H9 (cell line): ENCODE measurements around the gene CFAP57. TPM values are rescaled to one million over a fixed set of nuclear protein-coding genes. Genes with fewer than 3 reads are reported as not detected.

Experiments used
- DNase-seq: peaks from one replicate; pipeline ENCODE4 v3.0.0-alpha.2; 2017
- H2AFZ ChIP-seq: one replicate; pipeline ENCODE4 v1.6.1; 2013; ENCODE audit warnings: mild to moderate bottlenecking, low read length, control low read depth, moderate library complexity
- H2AK5ac ChIP-seq: 2 replicates; pipeline ENCODE4 v1.6.1; 2013; ENCODE audit warnings: low read length, control low read depth, mixed read lengths; ENCODE audit not compliant: insufficient read length
- H2BK120ac ChIP-seq: one replicate; pipeline ENCODE4 v1.6.1; 2013; ENCODE audit warnings: low read depth, mild to moderate bottlenecking, low read length, control low read depth, inconsistent platforms; ENCODE audit not compliant: poor library complexity, severe bottlenecking
- H2BK12ac ChIP-seq: 2 replicates; pipeline ENCODE4 v1.6.1; 2013; ENCODE audit warnings: low read length, control low read depth, mixed read lengths, low read depth; ENCODE audit not compliant: insufficient read length
- H2BK15ac ChIP-seq: 2 replicates; pipeline ENCODE4 v1.6.1; 2013; ENCODE audit warnings: low read depth, low read length, control low read depth
- H2BK20ac ChIP-seq: one replicate; pipeline ENCODE4 v1.6.1; 2013; ENCODE audit warnings: low read depth, mild to moderate bottlenecking, low read length, control low read depth, inconsistent platforms; ENCODE audit not compliant: poor library complexity, severe bottlenecking
- H2BK5ac ChIP-seq: 2 replicates; pipeline ENCODE4 v1.6.1; 2013; ENCODE audit warnings: low read length, control low read depth, mixed read lengths; ENCODE audit not compliant: insufficient read length
- H3K14ac ChIP-seq: 2 replicates; pipeline ENCODE4 v1.6.1; 2013; ENCODE audit warnings: low read length, control low read depth; ENCODE audit not compliant: insufficient read depth
- H3K18ac ChIP-seq: 2 replicates; pipeline ENCODE4 v1.6.1; 2013; ENCODE audit warnings: low read depth, mild to moderate bottlenecking, mixed read lengths, low read length, control low read depth; ENCODE audit not compliant: insufficient read length
- H3K23ac ChIP-seq: 2 replicates; pipeline ENCODE4 v1.6.1; 2013; ENCODE audit warnings: low read length, control low read depth, mixed read lengths, low read depth; ENCODE audit not compliant: insufficient read length
- H3K23me2 ChIP-seq: 2 replicates; pipeline ENCODE4 v1.6.1; 2013; ENCODE audit warnings: low read depth, mild to moderate bottlenecking, mixed read lengths, low read length, control low read depth; ENCODE audit not compliant: insufficient read length, poor library complexity, severe bottlenecking
- H3K27ac ChIP-seq: 2 replicates; pipeline ENCODE4 v1.5.1; 2013; ENCODE audit warnings: low read length, control low read depth, mixed read lengths, low read depth; ENCODE audit not compliant: insufficient read length
- H3K27me3 ChIP-seq: 2 replicates; pipeline ENCODE4 v1.6.1; 2013; ENCODE audit warnings: low read length, control low read depth, inconsistent platforms; ENCODE audit not compliant: insufficient read depth
- H3K4ac ChIP-seq: 2 replicates; pipeline ENCODE4 v1.6.1; 2013; ENCODE audit warnings: low read depth, mild to moderate bottlenecking, control low read depth, inconsistent platforms, low read length, moderate library complexity
- H3K4me1 ChIP-seq: 2 replicates; pipeline ENCODE4 v1.6.1; 2013; ENCODE audit warnings: low read length, control low read depth, inconsistent platforms; ENCODE audit not compliant: insufficient read depth
- H3K4me2 ChIP-seq: 2 replicates; pipeline ENCODE4 v1.6.1; 2013; ENCODE audit warnings: low read length, control low read depth, mixed read lengths; ENCODE audit not compliant: insufficient read length, insufficient read depth
- H3K56ac ChIP-seq: 2 replicates; pipeline ENCODE4 v1.6.1; 2013; ENCODE audit warnings: low read depth, mild to moderate bottlenecking, mixed read lengths, low read length, control low read depth; ENCODE audit not compliant: insufficient read length
- H3K79me1 ChIP-seq: 2 replicates; pipeline ENCODE4 v1.6.1; 2013; ENCODE audit warnings: low read depth, mild to moderate bottlenecking, moderate library complexity, low read length, control low read depth, inconsistent platforms; ENCODE audit not compliant: insufficient read depth, poor library complexity, severe bottlenecking
- H3K79me2 ChIP-seq: 2 replicates; pipeline ENCODE4 v1.6.1; 2013; ENCODE audit warnings: low read length, control low read depth, inconsistent platforms; ENCODE audit not compliant: insufficient read depth
- H3K9ac ChIP-seq: 2 replicates; pipeline ENCODE4 v1.6.1; 2013; ENCODE audit warnings: low read length, control low read depth, mixed read lengths; ENCODE audit not compliant: insufficient read length; ENCODE audit errors: extremely low read depth
- H3K9me3 ChIP-seq: one replicate; pipeline ENCODE4 v1.6.1; 2013; ENCODE audit warnings: low read depth, low read length, inconsistent platforms; ENCODE audit not compliant: control insufficient read depth
- H3T11ph ChIP-seq: one replicate; pipeline ENCODE4 v1.6.1; 2013; ENCODE audit warnings: mild to moderate bottlenecking, low read length, control low read depth, inconsistent platforms
- H4K20me1 ChIP-seq: one replicate; pipeline ENCODE4 v1.6.1; 2013; ENCODE audit not compliant: control insufficient read depth, insufficient read length, insufficient read depth
- H4K5ac ChIP-seq: 2 replicates; pipeline ENCODE4 v1.6.1; 2013; ENCODE audit warnings: low read depth, mild to moderate bottlenecking, mixed read lengths, low read length, control low read depth; ENCODE audit not compliant: insufficient read length
- H4K8ac ChIP-seq: replicated peaks from 2 replicates; pipeline ENCODE4 v1.6.1; 2013; ENCODE audit warnings: low read length, control low read depth, mixed read lengths, low read depth; ENCODE audit not compliant: insufficient read length
- H4K91ac ChIP-seq: 2 replicates; pipeline ENCODE4 v1.6.1; 2013; ENCODE audit warnings: low read depth, mild to moderate bottlenecking, moderate library complexity, mixed read lengths, low read length, control low read depth; ENCODE audit not compliant: insufficient read length
- H3K27ac Mint-ChIP-seq, 3 experiments: 2 replicates in 2 of 3; 3 replicates in 1 of 3; pipeline ENCODE4 v1.8.0; 2020 to 2021; ENCODE audit warnings: mixed read lengths in 3 of 3, mild to moderate bottlenecking in 1 of 3, moderate library complexity in 1 of 3
- H3K27me3 Mint-ChIP-seq: 2 replicates; pipeline ENCODE4 v1.8.0; 2021; ENCODE audit warnings: low read depth, mild to moderate bottlenecking, moderate library complexity, mixed read lengths
- H3K36me3 Mint-ChIP-seq, 3 experiments: 2 replicates in 2 of 3; 3 replicates in 1 of 3; pipeline ENCODE4 v1.8.0; 2020 to 2021; ENCODE audit warnings: low read depth in 3 of 3, mixed read lengths in 3 of 3; ENCODE audit not compliant: insufficient read depth in 1 of 3
- H3K4me1 Mint-ChIP-seq, 2 experiments: 2 replicates each; pipeline ENCODE4 v1.8.0; 2020; ENCODE audit warnings: mixed read lengths in 2 of 2
- H3K4me3 Mint-ChIP-seq, 2 experiments: 2 replicates in 1 of 2; 3 replicates in 1 of 2; pipeline ENCODE4 v1.8.0; 2020 to 2021; ENCODE audit warnings: mild to moderate bottlenecking in 2 of 2, mixed read lengths in 2 of 2, moderate library complexity in 1 of 2
- H3K9me3 Mint-ChIP-seq, 2 experiments: 2 replicates in 1 of 2; 3 replicates in 1 of 2; pipeline ENCODE4 v1.8.0; 2020; ENCODE audit warnings: mild to moderate bottlenecking in 2 of 2, mixed read lengths in 2 of 2, moderate library complexity in 1 of 2
- CTCF ChIP-seq: fragments of 200-600 bp; sonication (generic); conservative IDR thresholded peaks from 3 replicates; pipeline ENCODE4 v1.8.0; 2021; ENCODE audit warnings: antibody characterized with exemption, mild to moderate bottlenecking
- WGBS: extraction: QIAGEN DNeasy Blood & Tissue Kit; methylation state at CpG from one replicate; pipeline ENCODE4 v1.1.7; 2013; ENCODE audit warnings: missing lambda C conversion rate, low lambda C conversion rate, mixed read lengths; ENCODE audit not compliant: insufficient read length; ENCODE audit errors: extremely low coverage; 5-methylcytosine and 5-hydroxymethylcytosine counted together
- total RNA-seq: library from RNA; stranded (reverse); gene quantifications from 2 replicates; pipeline ENCODE4 v1.2.1, GENCODE V29; 2021

Gene CFAP57
- total RNA-seq, 1 experiment from 2014 or later: 0.33 TPM

- H3K27ac ChIP-seq: no peak overlapping the region
- no peaks in the 10 kb centered on the region for H3K9me3 ChIP-seq
- H3K4me1 ChIP-seq: peaks cover 7% of the 10 kb centered on the region; the same call in 1 of the 2 replicates
- no peak overlapping the region for H2BK5ac ChIP-seq
- H3T11ph ChIP-seq: no peak overlapping the region
- peaks cover 21 to 27% of the 10 kb centered on the region in 2 experiments for H3K4me1 Mint-ChIP-seq
- no peak overlapping the region for H3K4ac ChIP-seq
- no peaks in the 10 kb centered on the region for H3K79me1 ChIP-seq
- H3K27me3 ChIP-seq: no peaks in the 10 kb centered on the region
- H3K27ac Mint-ChIP-seq: no peak overlapping the region
- no CpG with 5 or more reads among the region's 9 CpGs for WGBS
- no peak overlapping the region for H2BK15ac ChIP-seq
- no peak overlapping the region for H4K5ac ChIP-seq
- H3K56ac ChIP-seq: no peak overlapping the region
- H3K27me3 Mint-ChIP-seq: peaks cover 3% of the 10 kb centered on the region
- H3K4me2 ChIP-seq: no peak overlapping the region
- no peak overlapping the region for H2BK20ac ChIP-seq
- no peaks in the 10 kb centered on the region for H3K9me3 Mint-ChIP-seq
- no peak overlapping the region for H2AFZ ChIP-seq
- H3K18ac ChIP-seq: no peak overlapping the region
- DNase-seq: no peak
- no peak overlapping the region for H3K23ac ChIP-seq
- H2BK12ac ChIP-seq: no peak overlapping the region
- no peak overlapping the region for H2AK5ac ChIP-seq
- H3K9ac ChIP-seq: no peak overlapping the region
- H2BK120ac ChIP-seq: no peak overlapping the region
- H3K79me2 ChIP-seq: no peaks in the 10 kb centered on the region
- H4K20me1 ChIP-seq: no peaks in the 10 kb centered on the region
- TF ChIP-seq CTCF: no peak
- H3K36me3 Mint-ChIP-seq: no peaks in the 10 kb centered on the region
- no peak overlapping the region for H4K8ac ChIP-seq
- H3K14ac ChIP-seq: no peak overlapping the region
- no peak overlapping the region for H3K4me3 Mint-ChIP-seq
- H3K23me2 ChIP-seq: peaks cover 3% of the 10 kb centered on the region
- H4K91ac ChIP-seq: no peak overlapping the region
Measured at GRCh38 chr1:43288058-43288784, 116.1 kb downstream of the CFAP57 start.
